Measurements from ENCODE around the gene BLOC1S4. TPM values are rescaled to one million over a fixed set of nuclear protein-coding genes. Genes with fewer than 3 reads are reported as not detected.
"Not testable (repeated sequence)": the region's sequence is repeated elsewhere in the genome, so short reads cannot be mapped to it uniquely, and the experiment has no call there.

BLOC1S4 gene
- polyA plus RNA-seq, 1 experiment, result 12.6 TPM

DNA sequence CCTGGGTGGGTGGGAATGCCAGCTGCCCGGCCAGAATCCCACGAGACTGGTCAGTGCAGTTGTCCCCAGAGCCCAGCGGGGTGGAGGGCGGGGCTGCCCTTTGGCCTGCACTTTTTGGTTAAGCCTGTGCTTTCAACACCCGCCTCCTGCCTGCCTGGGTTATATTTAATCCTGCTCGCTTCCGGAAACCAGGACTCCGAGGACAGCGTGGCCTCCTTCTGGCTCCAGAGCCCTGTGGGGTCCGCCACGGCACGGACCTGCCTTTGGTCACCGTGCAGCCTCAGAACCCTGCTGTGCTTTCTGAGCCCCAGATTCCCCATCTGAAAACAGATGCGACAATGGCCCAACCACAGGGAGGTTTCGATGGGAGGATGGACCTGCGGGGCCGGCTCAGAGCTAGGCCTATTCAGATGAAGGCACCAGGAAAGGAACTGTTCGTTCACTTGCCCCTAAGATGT, 37.2 kb downstream of the BLOC1S4 start:
- ChIA-PET POLR2A (no interaction called here), CTCF (no interaction called here)
- Histone ChIP-seq H3K4me3 (ENCODE audit: low read depth, low read length) (no peak overlapping the region), H3K27me3 (ENCODE audit: control insufficient read depth, insufficient read depth, low read length) (no peaks in the 10 kb centered on the region), H3K36me3 (ENCODE audit: control insufficient read depth, insufficient read depth, low read length) (no peaks in the 10 kb centered on the region)
- TF ChIP-seq, protein P1, sequence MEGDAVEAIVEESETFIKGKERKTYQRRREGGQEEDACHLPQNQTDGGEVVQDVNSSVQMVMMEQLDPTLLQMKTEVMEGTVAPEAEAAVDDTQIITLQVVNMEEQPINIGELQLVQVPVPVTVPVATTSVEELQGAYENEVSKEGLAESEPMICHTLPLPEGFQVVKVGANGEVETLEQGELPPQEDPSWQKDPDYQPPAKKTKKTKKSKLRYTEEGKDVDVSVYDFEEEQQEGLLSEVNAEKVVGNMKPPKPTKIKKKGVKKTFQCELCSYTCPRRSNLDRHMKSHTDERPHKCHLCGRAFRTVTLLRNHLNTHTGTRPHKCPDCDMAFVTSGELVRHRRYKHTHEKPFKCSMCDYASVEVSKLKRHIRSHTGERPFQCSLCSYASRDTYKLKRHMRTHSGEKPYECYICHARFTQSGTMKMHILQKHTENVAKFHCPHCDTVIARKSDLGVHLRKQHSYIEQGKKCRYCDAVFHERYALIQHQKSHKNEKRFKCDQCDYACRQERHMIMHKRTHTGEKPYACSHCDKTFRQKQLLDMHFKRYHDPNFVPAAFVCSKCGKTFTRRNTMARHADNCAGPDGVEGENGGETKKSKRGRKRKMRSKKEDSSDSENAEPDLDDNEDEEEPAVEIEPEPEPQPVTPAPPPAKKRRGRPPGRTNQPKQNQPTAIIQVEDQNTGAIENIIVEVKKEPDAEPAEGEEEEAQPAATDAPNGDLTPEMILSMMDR (IDR thresholded peaks at IDR 0.05; ENCODE audit: insufficient read depth, low read depth, low read length), result no peak
- DNase-seq (ENCODE audit: low read depth), result no peak

DNA sequence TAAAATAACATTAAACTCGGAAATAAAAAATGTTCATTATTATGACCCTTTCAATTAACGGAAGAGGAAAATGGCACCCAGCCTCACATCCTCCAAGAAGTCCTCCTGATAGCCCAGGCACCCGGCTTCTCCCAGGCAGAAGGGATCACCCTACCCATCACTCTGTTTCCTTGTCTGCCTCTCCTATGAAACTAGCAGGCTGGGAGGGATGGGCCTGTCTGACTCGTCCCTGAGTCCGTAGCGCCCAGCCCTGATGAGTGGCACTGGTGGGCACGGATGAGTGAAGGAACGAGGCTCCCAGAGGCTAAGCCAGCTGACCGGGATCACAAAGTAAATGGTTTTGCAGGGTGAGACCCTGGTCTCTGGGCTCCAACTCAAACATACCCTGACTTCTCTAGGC, 37.9 kb downstream of the BLOC1S4 start:
- ChIA-PET POLR2A (no interaction called here), CTCF (no interaction called here)
- DNase-seq (ENCODE audit: low read depth), result no peak
- no peak overlapping the region for H3K4me3 ChIP-seq (ENCODE audit: low read depth, low read length)
- TF ChIP-seq, protein P1 (IDR thresholded peaks at IDR 0.05; ENCODE audit: insufficient read depth, low read depth, low read length), result no peak
- H3K36me3 ChIP-seq (ENCODE audit: control insufficient read depth, insufficient read depth, low read length), result no peaks in the 10 kb centered on the region
- H3K27me3 ChIP-seq (ENCODE audit: control insufficient read depth, insufficient read depth, low read length), result no peaks in the 10 kb centered on the region

DNA sequence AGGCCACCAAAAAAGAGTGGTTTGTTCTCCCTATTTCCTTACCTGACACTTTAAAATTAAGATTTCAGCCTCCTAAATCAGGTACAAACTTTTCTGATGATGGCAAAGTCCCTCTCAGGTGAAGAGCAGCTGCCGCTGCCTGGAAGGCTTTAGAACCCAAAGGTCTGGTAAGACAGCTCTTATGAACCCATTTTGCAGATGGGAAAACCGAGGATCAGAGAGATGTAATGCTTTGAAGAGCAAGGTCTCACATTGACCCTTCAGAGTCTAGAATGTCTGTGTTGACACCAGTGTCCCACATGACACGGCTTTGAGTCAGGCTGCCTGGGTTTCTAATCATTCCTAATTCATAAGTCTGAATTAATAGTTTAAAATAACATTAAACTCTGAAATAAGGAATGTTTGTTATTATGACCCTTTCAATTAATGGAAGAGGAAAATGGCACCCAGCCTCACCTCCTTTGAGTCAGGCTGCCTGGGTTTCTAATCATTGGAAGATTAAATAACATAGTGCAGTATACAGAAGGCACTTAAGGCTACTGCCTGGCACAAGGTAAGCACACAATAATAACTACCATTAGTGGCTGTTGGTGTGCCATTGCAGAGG, 38.6 kb downstream of the BLOC1S4 start:
- POLR2A ChIA-PET, result no interaction called here
- no peak for DNase-seq (ENCODE audit: low read depth)
- H3K4me3 ChIP-seq (ENCODE audit: low read depth, low read length), result no peak overlapping the region
- TF ChIP-seq, protein P1 (IDR thresholded peaks at IDR 0.05; ENCODE audit: insufficient read depth, low read depth, low read length), result no peak
- CTCF ChIA-PET, result no interaction called here
- H3K36me3 ChIP-seq (ENCODE audit: control insufficient read depth, insufficient read depth, low read length), result no peaks in the 10 kb centered on the region
- H3K27me3 ChIP-seq (ENCODE audit: control insufficient read depth, insufficient read depth, low read length), result no peaks in the 10 kb centered on the region

DNA sequence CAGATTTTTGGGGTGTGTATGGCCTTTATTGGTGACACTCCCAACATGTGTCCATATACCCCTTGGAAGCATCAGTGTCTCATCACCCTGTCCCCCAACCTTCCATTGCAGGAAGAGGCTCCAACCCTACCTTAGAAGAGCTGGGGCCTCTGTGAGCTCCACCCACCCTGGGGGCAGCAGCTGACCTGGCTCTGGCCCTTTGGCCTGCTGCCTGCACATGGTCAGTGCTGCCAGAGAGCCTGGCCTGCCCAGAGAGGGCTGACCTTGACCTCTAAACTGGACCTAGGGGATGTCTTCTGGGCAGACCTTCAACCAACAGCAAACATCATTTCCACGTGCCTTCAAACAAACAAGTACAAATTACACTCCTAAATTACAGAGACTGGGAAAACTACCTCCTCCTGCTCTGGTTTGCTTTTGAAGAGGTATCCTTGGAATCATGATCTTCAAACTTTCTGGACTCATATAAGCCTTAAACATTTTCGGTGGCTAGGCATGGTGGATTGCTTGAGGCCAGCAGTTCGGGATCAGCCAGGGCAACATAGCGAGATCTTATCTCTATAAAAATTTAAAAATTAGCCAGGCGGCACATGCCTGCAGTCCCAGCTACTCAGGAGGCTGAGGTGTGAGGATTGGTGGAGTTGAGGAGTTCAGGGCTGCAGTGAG, 39.2 kb downstream of the BLOC1S4 start:
- CTCF ChIA-PET, result no interaction called here

DNA sequence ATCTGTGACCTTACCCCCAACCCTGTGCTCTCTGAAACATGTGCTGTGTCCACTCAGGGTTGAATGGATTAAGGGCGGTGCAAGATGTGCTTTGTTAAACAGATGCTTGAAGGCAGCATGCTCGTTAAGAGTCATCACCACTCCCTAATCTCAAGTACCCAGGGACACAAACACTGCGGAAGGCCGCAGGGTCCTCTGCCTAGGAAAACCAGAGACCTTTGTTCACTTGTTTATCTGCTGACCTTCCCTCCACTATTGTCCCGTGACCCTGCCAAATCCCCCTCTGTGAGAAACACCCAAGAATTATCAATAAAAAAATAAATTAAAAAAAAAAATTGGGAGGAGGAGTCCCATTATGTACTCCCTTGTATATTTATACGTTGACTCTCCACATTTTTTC, 40.4 kb downstream of the BLOC1S4 start:
- CTCF ChIA-PET, result not testable (repeated sequence)

More for the DNA sequence above, 39.2 kb downstream of the BLOC1S4 start:
- POLR2A ChIA-PET, result no interaction called here
- H3K36me3 ChIP-seq (ENCODE audit: control insufficient read depth, insufficient read depth, low read length), result no peaks in the 10 kb centered on the region
- no peak overlapping the region for H3K4me3 ChIP-seq (ENCODE audit: low read depth, low read length)
- TF ChIP-seq, protein P1 (IDR thresholded peaks at IDR 0.05; ENCODE audit: insufficient read depth, low read depth, low read length), result no peak
- no peak for DNase-seq (ENCODE audit: low read depth)
- no peaks in the 10 kb centered on the region for H3K27me3 ChIP-seq (ENCODE audit: control insufficient read depth, insufficient read depth, low read length)

DNA sequence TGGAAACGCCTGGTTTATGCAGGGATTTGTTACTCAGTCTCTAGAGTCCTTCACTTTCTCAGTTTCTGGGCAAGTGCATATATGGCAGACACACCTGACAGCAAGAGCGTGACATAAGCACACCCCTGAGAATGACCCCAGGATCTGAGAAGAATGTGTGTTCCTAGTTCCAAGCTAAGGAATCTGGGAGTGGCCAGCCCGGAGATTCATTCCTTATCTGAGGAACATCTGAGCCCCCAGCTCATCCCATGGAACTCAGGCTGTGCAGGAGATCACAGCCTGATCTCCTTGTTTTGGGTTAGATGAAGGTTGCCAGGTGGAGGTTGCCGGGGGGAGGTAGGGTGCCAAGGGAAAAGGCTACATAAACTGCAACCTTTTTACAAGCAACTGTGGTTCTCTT, 42.8 kb downstream of the BLOC1S4 start:
- POLR2A ChIA-PET, result no interaction called here
- TF ChIP-seq, protein P1 (IDR thresholded peaks at IDR 0.05; ENCODE audit: insufficient read depth, low read depth, low read length), result no peak
- no peak for DNase-seq (ENCODE audit: low read depth)

More for the DNA sequence above, 40.4 kb downstream of the BLOC1S4 start:
- POLR2A ChIA-PET; DNase-seq (ENCODE audit: low read depth); H3K4me3 ChIP-seq (ENCODE audit: low read depth, low read length); H3K36me3 ChIP-seq (ENCODE audit: control insufficient read depth, insufficient read depth, low read length); H3K27me3 ChIP-seq (ENCODE audit: control insufficient read depth, insufficient read depth, low read length): not testable (repeated sequence)

More for the DNA sequence above, 42.8 kb downstream of the BLOC1S4 start:
- CTCF ChIA-PET, result no interaction called here
- H3K27me3 ChIP-seq (ENCODE audit: control insufficient read depth, insufficient read depth, low read length), result peaks cover 3% of the 10 kb centered on the region; the same call in 1 of the 2 replicates
- no peaks in the 10 kb centered on the region for H3K36me3 ChIP-seq (ENCODE audit: control insufficient read depth, insufficient read depth, low read length)
- no peak overlapping the region for H3K4me3 ChIP-seq (ENCODE audit: low read depth, low read length)
